Measurements from ENCODE around the gene CENATAC. TPM values are rescaled to one million over a fixed set of nuclear protein-coding genes. Genes with fewer than 3 reads are reported as not detected.

Gene CENATAC
- total and polyA plus RNA-seq, 9 of the 15 experiments (the other 6 are each of a cell fraction or from before 2014, with no cell fraction given): 2.4 to 25.5 (median 13.7) TPM

DNA sequence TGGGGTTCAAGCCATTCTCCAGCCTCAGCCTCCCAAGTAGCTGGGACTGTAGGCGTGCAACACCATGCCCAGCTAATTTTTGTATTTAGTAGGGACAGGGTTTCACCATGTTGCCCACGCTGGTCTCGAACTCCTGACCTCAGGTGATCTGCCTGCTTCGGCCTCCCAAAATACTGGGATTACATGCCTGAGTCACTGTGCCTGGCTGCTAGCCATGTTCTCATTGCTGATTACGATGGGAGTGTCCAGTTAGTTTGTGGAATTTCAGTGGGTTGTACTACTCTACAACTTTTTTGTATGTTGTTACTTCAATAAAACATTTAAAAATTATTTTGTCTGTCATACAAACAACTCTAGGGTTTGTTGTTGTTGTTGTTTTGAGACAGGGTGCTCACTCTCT is 64.8 kb downstream of the CENATAC start (continued):
- TF ChIP-seq SOX6 (IDR thresholded peaks at IDR 0.05) (peak; percentile 28; the same call in 1 of the 2 replicates), MAFK (IDR thresholded peaks at IDR 0.05; ENCODE audit: low read length) (peak; percentile 82), FOSL1 (tag; conservative IDR thresholded peaks at IDR 0.05) (peak; percentile 66), PHF20 (IDR thresholded peaks at IDR 0.05; ENCODE audit: partially characterized antibody) (peak; percentile 40), TEAD4 (IDR thresholded peaks at IDR 0.05; ENCODE audit: low read length) (peak; percentile 33; the same call in 1 of the 2 replicates), TEAD4 (CRISPR knock-in tag; IDR thresholded peaks at IDR 0.05; ENCODE audit: borderline replicate concordance) (no peak), SMAD2 (IDR thresholded peaks at IDR 0.05; ENCODE audit: low read depth, low read length) (no peak), MAFF (IDR thresholded peaks at IDR 0.05; ENCODE audit: low read length) (peak; percentile 86), CTCF (IDR thresholded peaks at IDR 0.05 in 2 of 3, conservative IDR thresholded peaks at IDR 0.05 in 1 of 3; ENCODE audit: insufficient read depth in 2 of 3, low read depth in 1 of 3, low read length in 3 of 3) (no peak), CSDE1 (IDR thresholded peaks at IDR 0.05) (no peak), GTF2A2 (tag; IDR thresholded peaks at IDR 0.05) (no peak), NBN (IDR thresholded peaks at IDR 0.05; ENCODE audit: low read depth) (peak; percentile 68; the same call in 1 of the 2 replicates), ZHX1 (conservative IDR thresholded peaks at IDR 0.05; ENCODE audit: low read length) (no peak), DPF2 (IDR thresholded peaks at IDR 0.05) (peak; percentile 84), HDAC2 (IDR thresholded peaks at IDR 0.05) (0 out of 2 replicates have a peak, but pooled peaks have one; percentile 49)
- TF ChIP-seq, protein P1, sequence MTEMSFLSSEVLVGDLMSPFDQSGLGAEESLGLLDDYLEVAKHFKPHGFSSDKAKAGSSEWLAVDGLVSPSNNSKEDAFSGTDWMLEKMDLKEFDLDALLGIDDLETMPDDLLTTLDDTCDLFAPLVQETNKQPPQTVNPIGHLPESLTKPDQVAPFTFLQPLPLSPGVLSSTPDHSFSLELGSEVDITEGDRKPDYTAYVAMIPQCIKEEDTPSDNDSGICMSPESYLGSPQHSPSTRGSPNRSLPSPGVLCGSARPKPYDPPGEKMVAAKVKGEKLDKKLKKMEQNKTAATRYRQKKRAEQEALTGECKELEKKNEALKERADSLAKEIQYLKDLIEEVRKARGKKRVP (CRISPR knock-in tag; IDR thresholded peaks at IDR 0.05): no peak
- TF ChIP-seq, protein P2, sequence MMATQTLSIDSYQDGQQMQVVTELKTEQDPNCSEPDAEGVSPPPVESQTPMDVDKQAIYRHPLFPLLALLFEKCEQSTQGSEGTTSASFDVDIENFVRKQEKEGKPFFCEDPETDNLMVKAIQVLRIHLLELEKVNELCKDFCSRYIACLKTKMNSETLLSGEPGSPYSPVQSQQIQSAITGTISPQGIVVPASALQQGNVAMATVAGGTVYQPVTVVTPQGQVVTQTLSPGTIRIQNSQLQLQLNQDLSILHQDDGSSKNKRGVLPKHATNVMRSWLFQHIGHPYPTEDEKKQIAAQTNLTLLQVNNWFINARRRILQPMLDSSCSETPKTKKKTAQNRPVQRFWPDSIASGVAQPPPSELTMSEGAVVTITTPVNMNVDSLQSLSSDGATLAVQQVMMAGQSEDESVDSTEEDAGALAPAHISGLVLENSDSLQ (IDR thresholded peaks at IDR 0.05): no peak
- TF ChIP-seq, protein P3, sequence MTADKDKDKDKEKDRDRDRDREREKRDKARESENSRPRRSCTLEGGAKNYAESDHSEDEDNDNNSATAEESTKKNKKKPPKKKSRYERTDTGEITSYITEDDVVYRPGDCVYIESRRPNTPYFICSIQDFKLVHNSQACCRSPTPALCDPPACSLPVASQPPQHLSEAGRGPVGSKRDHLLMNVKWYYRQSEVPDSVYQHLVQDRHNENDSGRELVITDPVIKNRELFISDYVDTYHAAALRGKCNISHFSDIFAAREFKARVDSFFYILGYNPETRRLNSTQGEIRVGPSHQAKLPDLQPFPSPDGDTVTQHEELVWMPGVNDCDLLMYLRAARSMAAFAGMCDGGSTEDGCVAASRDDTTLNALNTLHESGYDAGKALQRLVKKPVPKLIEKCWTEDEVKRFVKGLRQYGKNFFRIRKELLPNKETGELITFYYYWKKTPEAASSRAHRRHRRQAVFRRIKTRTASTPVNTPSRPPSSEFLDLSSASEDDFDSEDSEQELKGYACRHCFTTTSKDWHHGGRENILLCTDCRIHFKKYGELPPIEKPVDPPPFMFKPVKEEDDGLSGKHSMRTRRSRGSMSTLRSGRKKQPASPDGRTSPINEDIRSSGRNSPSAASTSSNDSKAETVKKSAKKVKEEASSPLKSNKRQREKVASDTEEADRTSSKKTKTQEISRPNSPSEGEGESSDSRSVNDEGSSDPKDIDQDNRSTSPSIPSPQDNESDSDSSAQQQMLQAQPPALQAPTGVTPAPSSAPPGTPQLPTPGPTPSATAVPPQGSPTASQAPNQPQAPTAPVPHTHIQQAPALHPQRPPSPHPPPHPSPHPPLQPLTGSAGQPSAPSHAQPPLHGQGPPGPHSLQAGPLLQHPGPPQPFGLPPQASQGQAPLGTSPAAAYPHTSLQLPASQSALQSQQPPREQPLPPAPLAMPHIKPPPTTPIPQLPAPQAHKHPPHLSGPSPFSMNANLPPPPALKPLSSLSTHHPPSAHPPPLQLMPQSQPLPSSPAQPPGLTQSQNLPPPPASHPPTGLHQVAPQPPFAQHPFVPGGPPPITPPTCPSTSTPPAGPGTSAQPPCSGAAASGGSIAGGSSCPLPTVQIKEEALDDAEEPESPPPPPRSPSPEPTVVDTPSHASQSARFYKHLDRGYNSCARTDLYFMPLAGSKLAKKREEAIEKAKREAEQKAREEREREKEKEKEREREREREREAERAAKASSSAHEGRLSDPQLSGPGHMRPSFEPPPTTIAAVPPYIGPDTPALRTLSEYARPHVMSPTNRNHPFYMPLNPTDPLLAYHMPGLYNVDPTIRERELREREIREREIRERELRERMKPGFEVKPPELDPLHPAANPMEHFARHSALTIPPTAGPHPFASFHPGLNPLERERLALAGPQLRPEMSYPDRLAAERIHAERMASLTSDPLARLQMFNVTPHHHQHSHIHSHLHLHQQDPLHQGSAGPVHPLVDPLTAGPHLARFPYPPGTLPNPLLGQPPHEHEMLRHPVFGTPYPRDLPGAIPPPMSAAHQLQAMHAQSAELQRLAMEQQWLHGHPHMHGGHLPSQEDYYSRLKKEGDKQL (CRISPR knock-in tag; IDR thresholded peaks at IDR 0.05; ENCODE audit: borderline replicate concordance): no peak
